ENCODE data around the gene WDR13.

GRCh38 chrX:48579259-48579658 lies 18.0 kb upstream of the WDR13 start:
- TF ChIP-seq CTCF (IDR thresholded peaks at IDR 0.05) = no peak
- TF ChIP-seq POLR2AphosphoS5 (IDR thresholded peaks at IDR 0.05; ENCODE audit: low read depth, low read length) = no peak; the same call in 1 of the 2 replicates
